Body of pancreas (tissue), 4 donors: ENCODE results near the gene SPATA13.

Experiments used
- POLR2A ChIP-seq, 3 donors: fragments of 450-650 bp; IDR thresholded peaks; one replicate each; pipeline ENCODE4 v1.6.1; 2016; ENCODE audit warnings: antibody characterized with exemption in 3 of 3, mild to moderate bottlenecking in 2 of 3
- TF ChIP-seq, protein P1 (sequence below), 7 experiments: fragments of 450-650 bp in 4 of 7; fragments of 200-600 bp in 3 of 7; sonication (generic) in 3 of 7; IDR thresholded peaks; one replicate each; pipeline ENCODE4 v1.5.1; 2016 to 2019; ENCODE audit warnings: antibody characterized with exemption in 7 of 7

DNA sequence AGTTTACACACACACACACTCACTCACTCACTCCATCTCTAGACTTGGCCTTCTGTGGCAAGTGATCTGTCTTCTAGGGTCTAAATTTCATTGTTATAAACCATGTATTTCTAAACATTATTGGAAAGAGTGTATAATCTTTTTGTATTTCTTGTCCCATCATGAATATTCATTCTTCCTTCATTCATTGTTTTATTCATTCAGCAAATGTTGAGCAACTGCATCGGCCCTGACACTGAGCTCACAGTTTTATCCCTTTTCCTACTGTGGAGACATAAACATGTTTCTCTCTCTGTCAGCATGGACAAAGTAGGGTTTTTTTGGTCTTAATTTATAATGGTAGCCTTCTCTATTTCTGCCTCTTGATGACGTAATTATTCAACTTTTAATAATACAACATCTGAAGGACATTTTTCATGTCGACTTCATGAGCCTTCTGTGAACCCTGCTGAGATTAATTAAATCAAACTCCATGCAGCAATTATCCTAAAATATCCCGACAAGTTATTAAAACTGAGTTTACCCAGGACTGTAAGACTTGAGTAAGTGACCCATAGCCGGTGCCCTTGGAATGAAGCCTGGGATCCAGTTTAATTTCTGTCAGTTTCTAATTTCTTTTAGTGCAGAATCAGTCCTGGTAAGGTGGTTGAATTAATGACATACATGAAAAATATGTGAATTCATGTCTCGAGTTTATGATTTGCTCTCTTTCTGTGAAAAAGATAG lies 7.3 kb downstream of the SPATA13 start:
- TF ChIP-seq POLR2A (IDR thresholded peaks at IDR 0.05) = no peak
- TF ChIP-seq, protein P1, sequence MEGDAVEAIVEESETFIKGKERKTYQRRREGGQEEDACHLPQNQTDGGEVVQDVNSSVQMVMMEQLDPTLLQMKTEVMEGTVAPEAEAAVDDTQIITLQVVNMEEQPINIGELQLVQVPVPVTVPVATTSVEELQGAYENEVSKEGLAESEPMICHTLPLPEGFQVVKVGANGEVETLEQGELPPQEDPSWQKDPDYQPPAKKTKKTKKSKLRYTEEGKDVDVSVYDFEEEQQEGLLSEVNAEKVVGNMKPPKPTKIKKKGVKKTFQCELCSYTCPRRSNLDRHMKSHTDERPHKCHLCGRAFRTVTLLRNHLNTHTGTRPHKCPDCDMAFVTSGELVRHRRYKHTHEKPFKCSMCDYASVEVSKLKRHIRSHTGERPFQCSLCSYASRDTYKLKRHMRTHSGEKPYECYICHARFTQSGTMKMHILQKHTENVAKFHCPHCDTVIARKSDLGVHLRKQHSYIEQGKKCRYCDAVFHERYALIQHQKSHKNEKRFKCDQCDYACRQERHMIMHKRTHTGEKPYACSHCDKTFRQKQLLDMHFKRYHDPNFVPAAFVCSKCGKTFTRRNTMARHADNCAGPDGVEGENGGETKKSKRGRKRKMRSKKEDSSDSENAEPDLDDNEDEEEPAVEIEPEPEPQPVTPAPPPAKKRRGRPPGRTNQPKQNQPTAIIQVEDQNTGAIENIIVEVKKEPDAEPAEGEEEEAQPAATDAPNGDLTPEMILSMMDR (IDR thresholded peaks at IDR 0.05) = no peak
